Activated T-helper 2 cell treated with anti-CD3 and anti-CD28 coated beads, Interferon-gamma antibody, Interleukin-2, Interleukin-4, amounts not matched to agents 10 μg/mL and 5 μg/mL and 100 μg/mL, durations not matched to agents 14 hours and 24 hours and 36 hours (primary cell): ENCODE results near the gene MVB12B. TPM values are rescaled to one million over a fixed set of nuclear protein-coding genes. Genes with fewer than 3 reads are reported as not detected.

Experiments used
- DNase-seq: peaks from one replicate; pipeline ENCODE4 v3.0.0; 2021; ENCODE audit warnings: low spot score
- H3K27ac Mint-ChIP-seq: one replicate; pipeline ENCODE4 v1.8.0; 2021; ENCODE audit warnings: mixed read lengths
- H3K27me3 Mint-ChIP-seq: one replicate; pipeline ENCODE4 v1.8.0; 2021; ENCODE audit warnings: low read depth, mixed read lengths
- H3K36me3 Mint-ChIP-seq: one replicate; pipeline ENCODE4 v1.8.0; 2021; ENCODE audit warnings: low read depth, mixed read lengths
- H3K4me1 Mint-ChIP-seq: one replicate; pipeline ENCODE4 v1.8.0; 2021; ENCODE audit warnings: low read depth, mixed read lengths
- H3K4me3 Mint-ChIP-seq: one replicate; pipeline ENCODE4 v1.8.0; 2021; ENCODE audit warnings: low read depth, mild to moderate bottlenecking, moderate library complexity, mixed read lengths
- H3K9me3 Mint-ChIP-seq: one replicate; pipeline ENCODE4 v1.8.0; 2021; ENCODE audit warnings: mixed read lengths
- intact Hi-C: fragments of 100-400 bp; cut with micrococcal nuclease; formaldehyde crosslinking; loops from one replicate; pipeline ENCODE4 v1.15.1; 2023
- total RNA-seq: library from RNA; stranded (reverse); gene quantifications from 2 replicates; pipeline ENCODE4 v1.2.3, GENCODE V29; 2022

The MVB12B gene
- total RNA-seq, 1 donor from 2014 or later, result 0.50 TPM

- Mint-ChIP-seq H3K36me3 (peaks cover 3% of the 10 kb centered on the region), H3K4me1 (no peaks in the 10 kb centered on the region), H3K27ac (no peak overlapping the region), H3K4me3 (no peak overlapping the region), H3K9me3 (peaks cover 39% of the 10 kb centered on the region), H3K27me3 (peaks cover 19% of the 10 kb centered on the region)
- intact Hi-C loops, result no loop called here
- DNase-seq, result no peak
Observed at GRCh38 chr9:126363847-126364671, 37.4 kb downstream of the MVB12B start.

- intact Hi-C loops, result no loop called here
- Mint-ChIP-seq H3K4me1 (no peaks in the 10 kb centered on the region), H3K9me3 (peaks cover 26% of the 10 kb centered on the region), H3K4me3 (no peak overlapping the region), H3K27me3 (peaks cover 14% of the 10 kb centered on the region), H3K36me3 (no peaks in the 10 kb centered on the region), H3K27ac (no peak overlapping the region)
- DNase-seq, result no peak
Observed at GRCh38 chr9:126365780-126366179, 39.2 kb downstream of the MVB12B start.

GRCh38 chr9:126366366-126367011 lies 39.9 kb downstream of the MVB12B start:
- Mint-ChIP-seq H3K4me3 (no peak overlapping the region), H3K9me3 (peaks cover 19% of the 10 kb centered on the region), H3K4me1 (no peaks in the 10 kb centered on the region), H3K27ac (no peak overlapping the region), H3K36me3 (no peaks in the 10 kb centered on the region), H3K27me3 (peaks cover 14% of the 10 kb centered on the region)
- DNase-seq, result no peak
- intact Hi-C loops, result no loop called here

GRCh38 chr9:126367139-126367538 lies 40.5 kb downstream of the MVB12B start:
- intact Hi-C loops, result no loop called here
- H3K27ac Mint-ChIP-seq, result no peak overlapping the region
- no peaks in the 10 kb centered on the region for H3K36me3 Mint-ChIP-seq
- H3K4me3 Mint-ChIP-seq, result no peak overlapping the region
- peaks cover 16% of the 10 kb centered on the region for H3K27me3 Mint-ChIP-seq
- peaks cover 13% of the 10 kb centered on the region for H3K9me3 Mint-ChIP-seq
- no peak for DNase-seq
- H3K4me1 Mint-ChIP-seq, result no peaks in the 10 kb centered on the region

DNA sequence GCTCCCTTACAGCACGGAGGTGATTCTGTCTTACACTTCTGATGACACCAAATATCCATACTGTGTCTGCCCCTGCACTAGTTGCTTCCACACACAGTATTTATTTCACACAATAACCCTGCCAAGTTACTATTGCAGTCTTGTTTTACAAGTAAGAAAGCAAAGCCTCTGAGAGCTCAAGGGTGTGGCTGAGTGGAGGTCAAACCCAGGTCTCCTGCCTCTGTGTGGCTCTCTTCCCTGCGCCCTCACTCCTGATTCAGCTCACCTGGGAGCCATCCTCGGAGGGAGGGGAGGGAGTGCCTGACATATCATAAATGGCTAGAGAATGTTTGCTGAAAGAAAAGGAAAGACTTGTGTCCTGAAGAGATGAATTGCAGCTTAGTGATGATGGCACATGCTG lies 41.0 kb downstream of the MVB12B start:
- no peak for DNase-seq
- no peaks in the 10 kb centered on the region for H3K4me1 Mint-ChIP-seq
- intact Hi-C loops, result no loop called here
- no peak overlapping the region for H3K4me3 Mint-ChIP-seq
- H3K9me3 Mint-ChIP-seq, result peaks cover 9% of the 10 kb centered on the region
- no peaks in the 10 kb centered on the region for H3K36me3 Mint-ChIP-seq
- peaks cover 18% of the 10 kb centered on the region for H3K27me3 Mint-ChIP-seq
- no peak overlapping the region for H3K27ac Mint-ChIP-seq

DNA sequence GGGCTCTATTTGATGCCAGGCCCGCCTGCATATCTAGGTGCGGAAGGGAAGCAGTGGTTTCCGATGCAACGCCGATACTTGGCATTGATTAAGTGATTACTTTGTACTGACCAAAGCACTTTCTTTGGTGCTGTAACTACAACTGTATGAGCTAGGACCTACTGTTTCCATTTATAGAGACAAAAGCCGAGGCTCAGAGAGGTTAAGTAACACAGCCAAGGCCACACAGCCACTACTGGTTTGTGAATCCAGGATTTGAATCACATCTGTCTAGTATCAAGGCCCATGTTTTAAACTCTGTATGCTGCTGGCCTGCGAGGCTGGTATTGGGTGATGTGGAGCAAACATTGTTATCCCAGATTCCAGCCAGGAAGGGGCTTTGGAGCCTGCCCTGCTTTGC lies 41.4 kb downstream of the MVB12B start:
- intact Hi-C loops, result no loop called here
- Mint-ChIP-seq H3K27ac (no peak overlapping the region), H3K27me3 (peaks cover 19% of the 10 kb centered on the region), H3K36me3 (no peaks in the 10 kb centered on the region), H3K4me3 (no peak overlapping the region), H3K4me1 (no peaks in the 10 kb centered on the region), H3K9me3 (peaks cover 8% of the 10 kb centered on the region)
- no peak for DNase-seq

GRCh38 chr9:126371007-126371870 lies 44.6 kb downstream of the MVB12B start:
- DNase-seq, result no peak
- intact Hi-C loops, result no loop called here
- H3K36me3 Mint-ChIP-seq, result no peaks in the 10 kb centered on the region
- H3K4me1 Mint-ChIP-seq, result peaks cover 9% of the 10 kb centered on the region
- no peak overlapping the region for H3K4me3 Mint-ChIP-seq
- no peaks in the 10 kb centered on the region for H3K9me3 Mint-ChIP-seq
- peaks cover 28% of the 10 kb centered on the region for H3K27me3 Mint-ChIP-seq
- no peak overlapping the region for H3K27ac Mint-ChIP-seq

- DNase-seq, result no peak
- Mint-ChIP-seq H3K4me1 (peaks cover 9% of the 10 kb centered on the region), H3K4me3 (no peak overlapping the region), H3K36me3 (no peaks in the 10 kb centered on the region), H3K27me3 (peaks cover 27% of the 10 kb centered on the region), H3K9me3 (no peaks in the 10 kb centered on the region), H3K27ac (no peak overlapping the region)
- intact Hi-C loops, result no loop called here
Observed at GRCh38 chr9:126372716-126373115, 46.1 kb downstream of the MVB12B start.

DNA sequence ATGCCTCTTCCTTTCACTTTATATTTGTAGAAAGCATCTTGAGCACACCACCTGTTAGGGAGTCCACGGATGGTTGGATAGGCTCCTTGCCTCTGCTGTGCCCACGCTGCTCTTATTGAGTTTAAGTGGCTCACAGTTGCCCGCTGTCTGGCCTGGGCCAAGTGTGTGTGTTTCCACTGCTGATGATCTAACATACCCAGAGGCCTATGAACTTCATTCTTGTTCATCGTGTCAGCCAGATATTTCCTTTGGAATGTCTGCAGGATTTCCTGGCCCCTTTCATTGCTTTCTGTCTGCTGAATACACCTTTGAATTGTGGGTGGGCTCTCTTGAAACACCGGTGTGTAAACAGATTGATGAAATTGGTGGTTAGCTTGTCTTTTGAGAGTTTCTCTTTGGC lies 46.6 kb downstream of the MVB12B start:
- no peaks in the 10 kb centered on the region for H3K9me3 Mint-ChIP-seq
- no peak for DNase-seq
- intact Hi-C loops, result no loop called here
- H3K4me1 Mint-ChIP-seq, result peaks cover 9% of the 10 kb centered on the region
- H3K27me3 Mint-ChIP-seq, result peaks cover 27% of the 10 kb centered on the region
- no peaks in the 10 kb centered on the region for H3K36me3 Mint-ChIP-seq
- H3K4me3 Mint-ChIP-seq, result no peak overlapping the region
- no peak overlapping the region for H3K27ac Mint-ChIP-seq

DNA sequence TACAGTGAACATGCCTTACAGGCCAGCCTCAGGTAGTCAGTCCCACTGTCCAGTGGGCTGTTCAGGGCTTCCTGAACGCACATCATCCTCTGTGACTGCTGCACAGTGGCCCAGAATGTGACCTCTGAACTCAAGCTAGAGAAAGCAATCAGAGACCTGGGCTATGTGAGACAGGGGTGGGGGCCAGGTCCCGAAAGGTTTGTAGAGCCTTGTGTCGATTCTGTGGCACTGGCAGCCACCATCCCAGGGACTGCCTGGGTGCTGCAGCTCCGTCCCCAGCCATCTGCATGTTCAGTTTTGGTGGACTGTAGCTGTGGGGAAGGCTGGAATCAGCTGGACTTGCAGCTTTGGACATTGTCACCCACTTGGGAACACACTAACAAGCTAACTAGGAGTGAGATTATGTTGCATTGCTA lies 47.7 kb downstream of the MVB12B start:
- H3K4me1 Mint-ChIP-seq, result peaks cover 9% of the 10 kb centered on the region
- H3K36me3 Mint-ChIP-seq, result no peaks in the 10 kb centered on the region
- no peak for DNase-seq
- intact Hi-C loops, result no loop called here
- H3K4me3 Mint-ChIP-seq, result no peak overlapping the region
- no peak overlapping the region for H3K27ac Mint-ChIP-seq
- peaks cover 27% of the 10 kb centered on the region for H3K27me3 Mint-ChIP-seq
- no peaks in the 10 kb centered on the region for H3K9me3 Mint-ChIP-seq

DNA sequence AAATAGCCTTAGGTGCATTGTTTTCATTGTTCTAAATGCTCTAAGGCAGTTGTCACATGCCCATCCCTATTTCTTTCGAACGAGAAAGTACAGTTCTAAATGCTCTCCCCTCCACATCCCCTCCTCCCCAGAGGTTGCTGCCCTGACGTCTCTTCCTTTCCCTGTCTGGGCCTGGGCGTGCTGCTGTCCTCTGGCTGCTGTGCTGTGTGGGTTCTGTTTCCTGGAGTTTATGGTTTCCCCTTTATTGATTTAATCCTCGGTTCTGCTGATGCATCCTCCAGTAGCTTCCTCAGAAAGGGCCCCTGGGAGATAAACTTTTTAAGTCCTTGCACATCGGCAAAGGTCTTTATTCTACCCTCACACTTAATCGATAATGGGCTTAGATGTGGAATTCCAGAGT lies 48.8 kb downstream of the MVB12B start:
- no peak for DNase-seq
- H3K27me3 Mint-ChIP-seq, result peaks cover 27% of the 10 kb centered on the region
- H3K36me3 Mint-ChIP-seq, result no peaks in the 10 kb centered on the region
- peaks cover 9% of the 10 kb centered on the region for H3K4me1 Mint-ChIP-seq
- intact Hi-C loops, result no loop called here
- H3K9me3 Mint-ChIP-seq, result no peaks in the 10 kb centered on the region
- no peak overlapping the region for H3K4me3 Mint-ChIP-seq
- H3K27ac Mint-ChIP-seq, result no peak overlapping the region

DNA sequence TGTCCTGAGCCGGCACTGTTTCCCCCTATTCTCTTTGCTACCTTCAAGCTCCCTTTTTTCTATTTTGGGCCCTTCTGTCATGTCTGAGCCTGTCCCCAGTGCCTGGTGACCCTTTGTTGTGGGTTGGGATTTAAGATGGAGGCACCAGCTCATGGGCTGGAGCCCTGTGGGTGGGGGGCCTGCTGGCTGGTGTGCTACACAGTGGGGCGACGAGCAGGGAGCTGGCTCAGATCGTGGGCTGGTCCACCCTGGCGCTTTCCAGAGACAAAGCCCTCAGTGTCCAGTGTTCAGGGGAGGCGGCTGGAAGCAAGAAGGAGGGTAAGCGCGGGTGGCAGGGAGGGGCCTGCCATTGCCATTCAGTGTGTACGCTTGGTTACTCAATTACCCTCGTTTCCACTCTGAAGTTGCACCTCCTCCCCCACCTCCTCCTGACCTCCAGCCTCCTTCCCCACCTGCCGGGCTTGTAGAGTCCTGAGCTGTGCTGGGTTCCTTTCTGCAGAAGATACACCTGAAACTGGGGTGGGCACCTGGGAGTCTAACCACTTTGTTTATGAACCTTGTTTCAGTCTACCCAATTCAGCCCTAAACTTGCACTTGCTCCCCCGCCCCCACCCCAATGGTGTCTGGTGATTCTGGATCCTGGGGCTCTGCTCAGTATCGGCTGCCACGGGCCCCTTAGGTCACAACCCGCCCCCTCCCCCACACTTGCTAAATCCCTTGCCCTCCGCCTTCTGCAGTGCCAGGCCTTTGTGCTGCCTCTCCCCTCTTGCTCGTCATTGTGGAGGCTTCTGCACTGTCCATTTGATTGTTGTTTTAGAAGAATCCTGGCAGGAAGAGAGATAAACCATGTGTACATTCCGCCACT lies 49.9 kb downstream of the MVB12B start:
- no peaks in the 10 kb centered on the region for H3K36me3 Mint-ChIP-seq
- H3K27me3 Mint-ChIP-seq, result peaks cover 37% of the 10 kb centered on the region
- no peak for DNase-seq
- H3K27ac Mint-ChIP-seq, result no peak overlapping the region
- H3K4me3 Mint-ChIP-seq, result no peak overlapping the region
- H3K4me1 Mint-ChIP-seq, result peaks cover 9% of the 10 kb centered on the region
- no peaks in the 10 kb centered on the region for H3K9me3 Mint-ChIP-seq
- intact Hi-C loops, result no loop called here
